Smooth muscle cell (in vitro differentiated cells): ENCODE results near the gene BCL7A. TPM values are rescaled to one million over a fixed set of nuclear protein-coding genes. Genes with fewer than 3 reads are reported as not detected.

ENCODE experiments used
- DNase-seq: peaks from one replicate; lab custom pipeline; 2025; ENCODE audit not compliant: unreplicated experiment; lab: John Stamatoyannopoulos, UW
- H2AFZ ChIP-seq: fragments of 200-600 bp; sonication (generic); 2 replicates; pipeline ENCODE4 v1.6.0; 2016; ENCODE audit warnings: antibody characterized with exemption, low read depth, mild to moderate bottlenecking
- H3F3A ChIP-seq: fragments of 200-600 bp; sonication (generic); 2 replicates; pipeline ENCODE4 v1.6.0; 2017; ENCODE audit warnings: antibody characterized with exemption, low read depth
- H3K27ac ChIP-seq: fragments of 200-600 bp; sonication (generic); 2 replicates; pipeline ENCODE4 v1.5.1; 2016; ENCODE audit warnings: low read depth, mild to moderate bottlenecking
- H3K27me3 ChIP-seq: fragments of 200-600 bp; sonication (generic); 2 replicates; pipeline ENCODE4 v1.6.1; 2016; ENCODE audit warnings: low read depth, mild to moderate bottlenecking
- H3K36me3 ChIP-seq: fragments of 200-600 bp; sonication (generic); 2 replicates; pipeline ENCODE4 v1.5.1; 2016; ENCODE audit warnings: low read depth
- H3K4me1 ChIP-seq: fragments of 200-600 bp; sonication (generic); 2 replicates; pipeline ENCODE4 v1.5.1; 2016; ENCODE audit warnings: low read depth
- H3K4me2 ChIP-seq: fragments of 200-600 bp; sonication (generic); 2 replicates; pipeline ENCODE4 v1.6.0; 2016; ENCODE audit warnings: mild to moderate bottlenecking
- H3K4me3 ChIP-seq: fragments of 200-600 bp; sonication (generic); 2 replicates; pipeline ENCODE4 v1.5.1; 2016; ENCODE audit warnings: mild to moderate bottlenecking
- H3K79me2 ChIP-seq: fragments of 200-600 bp; sonication (generic); 2 replicates; pipeline ENCODE4 v1.6.0; 2016; ENCODE audit warnings: low read depth, mild to moderate bottlenecking
- H3K9ac ChIP-seq: fragments of 200-600 bp; sonication (generic); 2 replicates; pipeline ENCODE4 v1.6.0; 2016; ENCODE audit warnings: low read depth
- H3K9me3 ChIP-seq: fragments of 200-600 bp; sonication (generic); replicated peaks from 2 replicates; pipeline ENCODE4 v1.5.1; 2016; ENCODE audit warnings: low read depth
- H4K20me1 ChIP-seq: fragments of 200-600 bp; sonication (generic); 2 replicates; pipeline ENCODE4 v1.6.0; 2016; ENCODE audit warnings: low read depth
- CTCF ChIP-seq: fragments of 200-600 bp; sonication (generic); IDR thresholded peaks from 2 replicates; pipeline ENCODE4 v1.5.1; 2017; ENCODE audit warnings: borderline replicate concordance, mild to moderate bottlenecking, antibody characterized with exemption; ENCODE audit not compliant: insufficient read depth, poor library complexity, severe bottlenecking
- WGBS: methylation state at CpG from one replicate; pipeline ENCODE4 v1.1.7; 2016; ENCODE audit warnings: low lambda C conversion rate; 5-methylcytosine and 5-hydroxymethylcytosine counted together
- polyA plus RNA-seq: library from polyadenylated mRNA; unstranded; fragments of >200 nt; fragmentation: Nextera tagmentation; extraction: Ambion mirVana; gene quantifications from 2 replicates; pipeline ENCODE4 v1.2.1, GENCODE V29; 2016
- total RNA-seq: library from RNA; depleted of rRNA; stranded (reverse); fragments of >200 nt; gene quantifications from 2 replicates; pipeline ENCODE4 v1.2.3, GENCODE V29; 2014

Gene BCL7A
- total and polyA plus RNA-seq, 2 experiments from 2014 or later, result 2.7 to 3.0 TPM

GRCh38 chr12:122005252-122005776 is 16.4 kb upstream of the BCL7A start:
- Histone ChIP-seq H3K4me1 (no peaks in the 10 kb centered on the region), H3K9ac (no peak overlapping the region), H3K4me2 (no peak overlapping the region), H3K36me3 (no peaks in the 10 kb centered on the region), H4K20me1 (no peaks in the 10 kb centered on the region), H3K4me3 (no peak overlapping the region), H3K79me2 (no peaks in the 10 kb centered on the region), H3K9me3 (no peaks in the 10 kb centered on the region), H3K27me3 (no peaks in the 10 kb centered on the region), H2AFZ (no peak overlapping the region), H3K27ac (no peak overlapping the region), H3F3A (no peaks in the 10 kb centered on the region)
- WGBS, result 86% methylated on average over 11 of the region's 11 CpGs
- DNase-seq, result no peak
- no peak for TF ChIP-seq CTCF

- no peak for DNase-seq
- no peaks in the 10 kb centered on the region for H3K9me3 ChIP-seq
- WGBS, result 93% methylated on average over 24 of the region's 24 CpGs
- no peaks in the 10 kb centered on the region for H3K4me1 ChIP-seq
- TF ChIP-seq CTCF, result no peak
- no peak overlapping the region for H3K9ac ChIP-seq
- no peaks in the 10 kb centered on the region for H3K36me3 ChIP-seq
- H3K27me3 ChIP-seq, result no peaks in the 10 kb centered on the region
- no peak overlapping the region for H2AFZ ChIP-seq
- no peaks in the 10 kb centered on the region for H4K20me1 ChIP-seq
- H3F3A ChIP-seq, result no peaks in the 10 kb centered on the region
- H3K4me2 ChIP-seq, result no peak overlapping the region
- H3K4me3 ChIP-seq, result no peak overlapping the region
- H3K27ac ChIP-seq, result no peak overlapping the region
- no peaks in the 10 kb centered on the region for H3K79me2 ChIP-seq
Observed at GRCh38 chr12:122006186-122006926, 15.3 kb upstream of the BCL7A start.

- no peak overlapping the region for H3K9ac ChIP-seq
- no peak overlapping the region for H3K4me2 ChIP-seq
- no peaks in the 10 kb centered on the region for H3K27me3 ChIP-seq
- no peaks in the 10 kb centered on the region for H3F3A ChIP-seq
- H3K36me3 ChIP-seq, result no peaks in the 10 kb centered on the region
- TF ChIP-seq CTCF, result no peak
- H2AFZ ChIP-seq, result no peak overlapping the region
- H3K9me3 ChIP-seq, result no peaks in the 10 kb centered on the region
- H3K79me2 ChIP-seq, result no peaks in the 10 kb centered on the region
- no peaks in the 10 kb centered on the region for H3K4me1 ChIP-seq
- no peaks in the 10 kb centered on the region for H4K20me1 ChIP-seq
- no peak overlapping the region for H3K4me3 ChIP-seq
- DNase-seq, result no peak
- WGBS, result 91% methylated on average over 9 of the region's 9 CpGs
- no peak overlapping the region for H3K27ac ChIP-seq
Observed at GRCh38 chr12:122009741-122010140, 11.9 kb upstream of the BCL7A start.

GRCh38 chr12:122012184-122012583 is 9.5 kb upstream of the BCL7A start:
- H3K27me3 ChIP-seq, result no peaks in the 10 kb centered on the region
- no peaks in the 10 kb centered on the region for H4K20me1 ChIP-seq
- no peak for DNase-seq
- H3F3A ChIP-seq, result no peaks in the 10 kb centered on the region
- no peaks in the 10 kb centered on the region for H3K4me1 ChIP-seq
- H3K4me2 ChIP-seq, result no peak overlapping the region
- H3K79me2 ChIP-seq, result no peaks in the 10 kb centered on the region
- no peaks in the 10 kb centered on the region for H3K36me3 ChIP-seq
- H2AFZ ChIP-seq, result no peak overlapping the region
- 89% methylated on average over 6 of the region's 6 CpGs for WGBS
- H3K9me3 ChIP-seq, result no peaks in the 10 kb centered on the region
- no peak overlapping the region for H3K4me3 ChIP-seq
- no peak overlapping the region for H3K27ac ChIP-seq
- no peak overlapping the region for H3K9ac ChIP-seq
- no peak for TF ChIP-seq CTCF
